Lower leg skin (tissue), 4 donors: ENCODE measurements around the gene EHBP1. TPM values are rescaled to one million over a fixed set of nuclear protein-coding genes. Genes with fewer than 3 reads are reported as not detected.

Experiments used
- DNase-seq, 2 donors: peaks; one replicate each; pipeline ENCODE4 v3.0.0-alpha.2; 2019; ENCODE audit warnings: low spot score in 2 of 2
- H3K4me3 ChIP-seq: fragments of 200-600 bp; sonication (generic); 2 replicates; pipeline ENCODE4 v1.5.1; 2017; ENCODE audit warnings: mild to moderate bottlenecking, low read depth; ENCODE audit not compliant: poor library complexity, severe bottlenecking
- POLR2A ChIP-seq, 2 donors: fragments of 450-650 bp; IDR thresholded peaks; one replicate each; pipeline ENCODE4 v1.6.1; 2016 to 2017; ENCODE audit warnings: antibody characterized with exemption in 2 of 2, mild to moderate bottlenecking in 1 of 2, moderate library complexity in 1 of 2
- WGBS, 2 donors: methylation state at CpG; one replicate each; pipeline ENCODE4 v1.1.5; 2018; 5-methylcytosine and 5-hydroxymethylcytosine counted together
- intact Hi-C: fragments of 100-400 bp; cut with DNase I; formaldehyde crosslinking; loops from one replicate; pipeline ENCODE4 v1.15.0; 2023; ENCODE audit warnings: low total_unique reads
- total RNA-seq, 4 donors: library from RNA; depleted of rRNA; stranded (reverse); fragments of >200 nt; gene quantifications; one replicate each; pipeline ENCODE4 v1.1.0, GENCODE V29; 2016
- TF ChIP-seq, protein P1 (sequence below), 3 donors: fragments of 450-650 bp; IDR thresholded peaks; one replicate each; pipeline ENCODE4 v1.5.1; 2016; ENCODE audit warnings: antibody characterized with exemption in 3 of 3, mild to moderate bottlenecking in 3 of 3, moderate library complexity in 2 of 3

Gene EHBP1
- total RNA-seq, 4 donors from 2014 or later: 33.8 to 67.8 (median 51.2) TPM

DNA sequence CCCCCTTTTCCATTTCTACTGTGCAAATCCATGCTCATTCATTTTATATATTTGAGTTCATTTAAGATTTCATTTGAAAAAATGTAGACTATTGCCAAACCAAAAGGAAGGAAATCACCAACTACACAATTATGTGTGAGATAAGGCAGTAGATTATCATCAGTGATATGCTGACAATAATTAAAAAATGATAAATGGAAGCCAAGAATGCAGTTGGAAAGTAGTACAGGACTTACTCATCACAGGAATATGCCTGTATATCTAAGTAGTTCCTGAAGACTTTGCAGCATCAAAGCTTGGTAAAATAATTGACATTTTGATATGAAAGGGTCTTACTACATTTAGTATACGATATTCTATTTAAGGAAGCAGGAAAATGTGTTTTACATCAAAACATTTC is 179.0 kb downstream of the EHBP1 start:
- DNase-seq: no peak
- 33 to 41% methylated on average over 1 of the region's 1 CpG for WGBS, 2 donors
- intact Hi-C loops: no loop called here

DNA sequence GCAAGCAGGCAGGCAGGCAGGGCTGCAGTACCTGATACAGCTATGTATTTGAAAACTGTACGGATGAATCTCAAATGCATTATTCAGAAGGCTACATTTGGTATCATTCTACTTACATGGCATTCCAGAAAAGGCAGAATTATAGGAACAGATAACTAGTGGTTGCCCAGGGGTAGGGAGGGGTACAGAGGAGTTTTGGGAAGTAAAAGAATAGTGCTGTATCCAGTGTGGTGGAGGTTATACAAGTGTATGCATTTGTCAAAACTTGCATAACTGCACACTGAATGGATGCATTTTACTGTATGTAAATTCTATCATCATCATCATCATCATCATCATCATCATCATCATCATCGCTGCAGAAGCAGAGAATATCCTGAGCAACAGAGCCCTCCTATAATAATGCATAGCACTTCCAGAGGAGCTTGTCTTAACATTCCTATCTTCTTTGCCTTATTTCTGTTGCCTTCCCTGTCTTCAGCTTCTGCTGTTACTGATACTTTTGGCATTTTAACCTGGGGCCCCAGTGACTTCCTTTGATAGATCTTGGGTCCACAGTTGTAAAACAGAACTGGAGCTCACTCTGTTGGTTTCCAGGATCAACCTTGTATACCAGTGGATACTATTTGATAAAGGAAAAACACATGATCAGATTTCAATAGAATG is 189.6 kb downstream of the EHBP1 start:
- intact Hi-C loops: no loop called here
- DNase-seq: no peak
- whole genome bisulfite sequencing, 2 donors: 76 to 79% methylated on average over 2 of the region's 2 CpGs
- TF ChIP-seq POLR2A (IDR thresholded peaks at IDR 0.05): no peak
- TF ChIP-seq, protein P1, sequence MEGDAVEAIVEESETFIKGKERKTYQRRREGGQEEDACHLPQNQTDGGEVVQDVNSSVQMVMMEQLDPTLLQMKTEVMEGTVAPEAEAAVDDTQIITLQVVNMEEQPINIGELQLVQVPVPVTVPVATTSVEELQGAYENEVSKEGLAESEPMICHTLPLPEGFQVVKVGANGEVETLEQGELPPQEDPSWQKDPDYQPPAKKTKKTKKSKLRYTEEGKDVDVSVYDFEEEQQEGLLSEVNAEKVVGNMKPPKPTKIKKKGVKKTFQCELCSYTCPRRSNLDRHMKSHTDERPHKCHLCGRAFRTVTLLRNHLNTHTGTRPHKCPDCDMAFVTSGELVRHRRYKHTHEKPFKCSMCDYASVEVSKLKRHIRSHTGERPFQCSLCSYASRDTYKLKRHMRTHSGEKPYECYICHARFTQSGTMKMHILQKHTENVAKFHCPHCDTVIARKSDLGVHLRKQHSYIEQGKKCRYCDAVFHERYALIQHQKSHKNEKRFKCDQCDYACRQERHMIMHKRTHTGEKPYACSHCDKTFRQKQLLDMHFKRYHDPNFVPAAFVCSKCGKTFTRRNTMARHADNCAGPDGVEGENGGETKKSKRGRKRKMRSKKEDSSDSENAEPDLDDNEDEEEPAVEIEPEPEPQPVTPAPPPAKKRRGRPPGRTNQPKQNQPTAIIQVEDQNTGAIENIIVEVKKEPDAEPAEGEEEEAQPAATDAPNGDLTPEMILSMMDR (IDR thresholded peaks at IDR 0.05): no peak
- no peak overlapping the region for H3K4me3 ChIP-seq

More for the DNA sequence above, 179.0 kb downstream of the EHBP1 start:
- TF ChIP-seq POLR2A (IDR thresholded peaks at IDR 0.05): no peak
- TF ChIP-seq, protein P1 (IDR thresholded peaks at IDR 0.05): no peak
- H3K4me3 ChIP-seq: no peak overlapping the region

DNA sequence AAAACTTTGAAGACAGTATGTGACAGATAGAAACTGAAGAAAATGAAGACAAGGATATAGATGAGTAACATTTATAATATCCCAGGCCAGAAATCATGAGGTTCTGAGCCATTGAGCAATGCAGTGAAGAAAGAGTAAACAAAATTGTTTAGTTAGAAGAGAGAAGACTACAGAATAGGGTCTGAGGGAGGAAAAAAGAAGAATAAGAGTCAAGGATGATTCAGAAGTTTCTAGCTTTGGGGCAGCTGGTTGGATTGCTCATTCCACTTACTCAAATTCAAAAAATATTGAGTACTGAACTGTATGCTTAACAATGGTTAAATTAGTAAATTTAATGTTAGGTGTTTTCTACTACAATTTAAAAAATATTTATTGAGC is 190.1 kb downstream of the EHBP1 start:
- intact Hi-C loops: no loop called here
- TF ChIP-seq, protein P1 (IDR thresholded peaks at IDR 0.05): no peak
- TF ChIP-seq POLR2A (IDR thresholded peaks at IDR 0.05): no peak
- DNase-seq: no peak
- H3K4me3 ChIP-seq: no peak overlapping the region

DNA sequence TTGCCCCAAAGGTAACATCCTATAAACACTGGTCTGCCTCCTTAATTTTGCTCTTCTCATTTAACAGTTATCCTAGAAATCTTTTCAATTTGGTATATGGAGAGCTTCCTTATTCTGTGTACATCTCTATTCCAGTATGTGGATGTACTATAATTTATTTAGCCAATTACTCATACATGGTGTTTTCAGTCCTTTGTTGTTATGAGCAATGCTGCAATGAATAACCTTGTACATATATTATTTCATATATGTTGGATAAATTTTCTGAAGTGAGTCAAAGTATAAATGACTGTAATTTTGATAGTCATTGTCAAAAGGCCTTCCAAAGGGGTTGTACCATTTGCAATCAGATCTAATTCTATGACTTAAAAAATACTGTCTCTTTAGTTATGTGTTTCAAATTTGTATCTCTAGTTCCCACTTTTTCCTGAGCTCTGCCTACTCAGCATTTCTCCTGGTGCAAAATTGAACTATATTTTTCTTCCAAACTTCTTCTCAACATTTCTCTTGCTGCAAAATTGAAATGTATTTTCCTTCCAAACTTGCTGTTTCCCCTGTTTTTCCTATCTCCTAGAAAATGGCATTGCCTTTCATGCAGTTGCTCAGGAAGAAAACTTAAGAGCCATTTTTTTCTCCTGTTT is 191.8 kb downstream of the EHBP1 start:
- no peak overlapping the region for H3K4me3 ChIP-seq
- intact Hi-C loops: no loop called here
- DNase-seq: no peak
- TF ChIP-seq, protein P1 (IDR thresholded peaks at IDR 0.05): no peak
- TF ChIP-seq POLR2A (IDR thresholded peaks at IDR 0.05): no peak

DNA sequence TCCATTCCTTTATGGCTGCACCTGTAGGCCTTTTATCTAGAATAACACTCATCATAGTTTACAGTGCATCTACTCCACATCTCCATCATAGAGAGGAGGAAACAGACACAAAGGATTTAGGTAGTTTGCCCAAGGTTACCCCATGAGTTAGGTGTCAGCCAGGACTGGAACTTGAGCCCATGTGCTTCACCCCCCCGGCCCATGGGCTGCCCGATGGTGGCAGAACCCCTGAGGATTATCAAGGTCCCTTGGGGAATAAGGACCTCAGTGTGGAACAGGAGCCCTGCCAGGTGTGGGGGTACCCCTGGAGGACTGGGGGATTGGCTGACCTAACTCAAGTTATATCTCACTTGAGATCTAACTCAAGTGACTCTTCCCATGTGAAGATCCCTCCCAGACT is 198.8 kb downstream of the EHBP1 start:
- intact Hi-C loops: no loop called here
- no peak for DNase-seq
- WGBS, 2 donors: 95 to 100% methylated on average over 2 of the region's 2 CpGs
- H3K4me3 ChIP-seq: no peak overlapping the region
- TF ChIP-seq POLR2A (IDR thresholded peaks at IDR 0.05): no peak
- TF ChIP-seq, protein P1 (IDR thresholded peaks at IDR 0.05): no peak

DNA sequence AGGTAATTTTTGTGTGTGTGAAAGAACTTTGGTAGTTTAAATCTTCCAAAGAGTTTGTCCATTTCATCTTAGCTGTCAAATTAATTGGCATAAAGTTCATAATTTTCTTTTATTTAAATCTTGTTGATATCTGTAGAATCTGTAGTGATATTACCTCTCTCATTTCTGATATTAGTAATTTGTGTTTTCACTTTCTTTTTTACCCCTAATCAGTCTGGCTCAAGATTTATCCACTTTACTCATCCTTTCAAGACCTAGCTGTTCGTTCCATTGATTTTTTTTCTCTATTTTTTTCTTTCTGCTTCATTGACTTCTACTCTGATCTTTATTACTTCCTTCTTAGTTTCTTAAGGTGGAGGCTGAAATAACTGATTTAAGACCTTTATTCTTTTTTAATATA is 202.6 kb downstream of the EHBP1 start:
- 85 to 89% methylated on average over 1 of the region's 1 CpG for WGBS, 2 donors

More for the DNA sequence above, 202.6 kb downstream of the EHBP1 start:
- no peak overlapping the region for H3K4me3 ChIP-seq
- DNase-seq: no peak
- intact Hi-C loops: no loop called here
- TF ChIP-seq POLR2A (IDR thresholded peaks at IDR 0.05): no peak
- TF ChIP-seq, protein P1 (IDR thresholded peaks at IDR 0.05): no peak
